ENCODE results near the gene PIK3R1. TPM values are rescaled to one million over a fixed set of nuclear protein-coding genes. Genes with fewer than 3 reads are reported as not detected.

The PIK3R1 gene
- total RNA-seq, 4 donors from 2014 or later: 132 to 408 (median 221) TPM

DNA sequence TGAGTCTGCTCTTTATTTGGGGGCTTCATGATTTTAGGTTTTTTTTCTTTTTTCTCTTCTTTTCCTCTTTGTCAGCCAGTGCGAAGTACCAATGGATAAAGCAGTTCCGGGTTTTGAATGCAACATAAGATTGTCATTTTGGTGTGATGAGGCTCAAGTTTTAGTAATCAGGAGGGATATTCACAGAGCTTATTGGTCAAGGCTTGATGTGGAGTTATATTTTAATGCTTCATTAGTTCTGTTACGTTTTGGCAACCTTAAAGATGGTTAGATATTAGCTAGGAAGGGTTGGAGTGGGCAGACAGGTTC lies 1.4 kb downstream of the PIK3R1 start:
- TF ChIP-seq, protein P1, sequence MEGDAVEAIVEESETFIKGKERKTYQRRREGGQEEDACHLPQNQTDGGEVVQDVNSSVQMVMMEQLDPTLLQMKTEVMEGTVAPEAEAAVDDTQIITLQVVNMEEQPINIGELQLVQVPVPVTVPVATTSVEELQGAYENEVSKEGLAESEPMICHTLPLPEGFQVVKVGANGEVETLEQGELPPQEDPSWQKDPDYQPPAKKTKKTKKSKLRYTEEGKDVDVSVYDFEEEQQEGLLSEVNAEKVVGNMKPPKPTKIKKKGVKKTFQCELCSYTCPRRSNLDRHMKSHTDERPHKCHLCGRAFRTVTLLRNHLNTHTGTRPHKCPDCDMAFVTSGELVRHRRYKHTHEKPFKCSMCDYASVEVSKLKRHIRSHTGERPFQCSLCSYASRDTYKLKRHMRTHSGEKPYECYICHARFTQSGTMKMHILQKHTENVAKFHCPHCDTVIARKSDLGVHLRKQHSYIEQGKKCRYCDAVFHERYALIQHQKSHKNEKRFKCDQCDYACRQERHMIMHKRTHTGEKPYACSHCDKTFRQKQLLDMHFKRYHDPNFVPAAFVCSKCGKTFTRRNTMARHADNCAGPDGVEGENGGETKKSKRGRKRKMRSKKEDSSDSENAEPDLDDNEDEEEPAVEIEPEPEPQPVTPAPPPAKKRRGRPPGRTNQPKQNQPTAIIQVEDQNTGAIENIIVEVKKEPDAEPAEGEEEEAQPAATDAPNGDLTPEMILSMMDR (IDR thresholded peaks at IDR 0.05; ENCODE audit: low read depth): no peak

DNA sequence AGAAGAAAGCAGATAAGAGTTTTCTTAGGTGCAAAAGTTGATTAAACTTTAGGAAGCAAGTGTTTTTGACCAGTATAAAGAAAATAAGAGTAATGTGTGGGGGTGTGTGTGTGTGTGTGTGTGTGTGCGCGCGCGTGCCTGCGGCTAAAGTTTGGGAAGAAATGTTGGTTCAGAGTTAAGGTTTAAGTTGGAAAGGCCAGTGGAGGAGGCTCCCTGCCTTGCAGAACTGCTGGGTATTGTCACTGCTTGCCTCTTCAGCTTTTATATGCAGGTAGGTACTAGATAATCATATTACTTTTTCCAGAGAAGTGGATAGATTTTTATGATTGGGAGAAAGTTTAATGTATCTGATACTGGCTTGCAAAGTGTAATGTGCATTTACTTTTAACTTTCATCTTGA lies 2.0 kb downstream of the PIK3R1 start:
- TF ChIP-seq, protein P1 (IDR thresholded peaks at IDR 0.05; ENCODE audit: low read depth): no peak

DNA sequence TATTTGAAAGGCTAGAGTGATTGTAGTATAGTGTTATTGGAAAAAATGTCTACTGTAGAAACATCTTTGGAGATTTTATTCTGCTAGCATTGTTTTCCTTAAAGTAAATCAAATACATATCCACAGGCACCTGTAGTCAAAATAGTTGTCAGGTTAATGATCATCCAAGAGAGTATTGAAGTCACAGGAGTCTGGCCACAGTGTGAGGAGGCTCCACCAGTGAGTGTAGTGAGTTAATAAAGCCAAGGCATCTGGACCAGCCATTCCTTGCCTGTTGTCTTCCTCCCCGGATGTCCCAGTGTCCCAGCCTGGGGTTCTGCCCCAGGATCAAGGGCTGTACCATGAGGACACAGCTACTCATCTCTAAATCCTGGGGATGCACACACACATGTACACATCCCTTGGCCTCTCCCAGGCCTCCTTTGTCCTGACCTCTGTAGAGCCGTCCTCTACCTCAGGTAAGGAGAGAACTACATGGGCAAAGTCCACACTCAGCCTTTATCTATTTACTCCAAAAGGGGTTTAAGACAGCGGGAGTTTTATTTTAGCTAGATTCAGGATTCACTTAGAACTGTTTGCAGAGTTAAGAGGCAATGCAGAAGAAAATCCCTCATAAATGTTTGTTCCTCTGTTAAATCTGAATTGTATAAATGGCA lies 3.7 kb downstream of the PIK3R1 start:
- TF ChIP-seq, protein P1 (IDR thresholded peaks at IDR 0.05; ENCODE audit: low read depth): no peak

DNA sequence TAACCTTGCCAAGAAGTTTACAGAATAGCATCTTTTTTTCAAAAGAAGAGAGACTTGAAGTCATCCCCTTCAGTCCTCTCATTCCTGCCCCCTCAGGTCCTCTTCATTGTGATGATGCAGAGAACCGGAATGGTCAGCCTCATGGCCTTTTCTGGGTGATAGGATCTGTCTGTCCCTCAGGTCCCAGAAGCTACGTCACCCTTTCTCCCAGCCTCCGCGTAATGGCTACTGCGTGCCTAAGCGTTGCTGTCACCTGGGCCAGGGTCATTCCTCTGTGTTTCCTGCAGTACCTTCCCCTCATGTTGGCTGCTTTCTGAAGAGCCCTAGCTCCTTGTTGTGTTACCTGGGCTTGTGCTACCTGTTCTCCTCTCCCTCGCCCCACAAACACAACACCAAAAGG lies 4.7 kb downstream of the PIK3R1 start:
- TF ChIP-seq, protein P1 (IDR thresholded peaks at IDR 0.05; ENCODE audit: low read depth): no peak

DNA sequence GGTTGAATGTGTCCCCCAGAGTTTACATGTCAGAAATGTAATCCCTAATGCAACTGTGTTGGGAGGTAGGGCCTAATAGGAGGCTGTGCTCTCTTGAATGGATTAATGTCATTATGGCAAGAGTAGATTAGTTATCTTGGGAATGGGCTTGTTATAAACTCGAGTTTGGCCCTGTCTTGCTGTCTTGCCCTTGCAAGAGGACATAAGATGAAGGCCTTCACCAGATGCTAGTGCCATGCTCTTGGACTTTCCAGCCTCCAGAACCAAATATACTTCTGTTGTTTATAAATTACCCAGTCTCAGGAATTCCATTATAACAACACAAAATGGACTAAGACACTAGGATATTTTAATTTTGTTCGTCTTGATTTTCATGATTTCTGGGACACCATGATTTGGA lies 5.4 kb downstream of the PIK3R1 start:
- TF ChIP-seq, protein P1 (IDR thresholded peaks at IDR 0.05; ENCODE audit: low read depth): no peak

DNA sequence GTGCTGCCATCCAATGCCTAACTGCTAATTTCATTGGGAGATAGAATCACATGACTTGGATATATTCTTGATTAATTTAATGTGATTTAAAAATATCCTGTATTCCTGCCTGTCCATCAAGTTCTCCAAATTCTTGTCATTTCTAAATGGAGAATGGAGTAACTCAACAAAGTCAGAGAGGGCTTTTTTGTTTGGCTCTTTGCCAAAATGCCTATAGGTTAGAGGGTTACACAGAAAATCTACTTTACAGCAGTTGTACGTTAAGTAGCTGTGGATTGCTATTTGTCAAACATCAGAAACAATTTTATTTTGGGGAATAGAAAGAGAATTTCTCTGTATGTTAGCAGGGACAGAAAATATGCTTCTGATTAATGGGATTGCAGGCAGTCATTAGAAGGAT lies 5.9 kb downstream of the PIK3R1 start:
- TF ChIP-seq, protein P1 (IDR thresholded peaks at IDR 0.05; ENCODE audit: low read depth): no peak

DNA sequence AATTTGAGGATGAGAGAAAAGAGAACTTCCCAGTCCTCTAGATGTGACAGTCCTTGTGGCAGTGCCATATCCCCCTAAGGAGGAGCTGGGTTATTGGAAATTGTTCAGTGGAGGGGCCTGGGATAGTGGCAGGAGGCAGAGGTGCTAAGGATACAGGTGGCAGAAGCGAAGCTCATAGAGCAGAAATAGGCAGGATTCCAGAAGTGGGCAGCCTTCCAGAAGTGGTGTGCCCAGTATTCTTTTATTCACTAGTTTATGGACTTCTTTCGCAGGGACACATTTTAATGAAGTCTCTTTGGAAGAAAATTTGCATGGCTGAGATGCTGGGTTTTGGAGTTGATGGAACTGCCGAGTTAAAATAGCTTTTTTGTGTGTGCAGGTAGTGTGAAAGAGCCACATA lies 6.8 kb downstream of the PIK3R1 start:
- TF ChIP-seq, protein P1 (IDR thresholded peaks at IDR 0.05; ENCODE audit: low read depth): no peak

All from subcutaneous adipose tissue (tissue), 4 donors.